Neural progenitor cell (in vitro differentiated cells): ENCODE measurements around the gene RYR1.

Experiments
- EZH2 ChIP-seq: fragments of 200-600 bp; sonication (generic); IDR thresholded peaks from 2 replicates; pipeline ENCODE4 v1.6.1; 2017; ENCODE audit warnings: antibody characterized with exemption, mild to moderate bottlenecking, moderate library complexity
- TF ChIP-seq, protein P1 (sequence below): fragments of 200-600 bp; sonication (generic); IDR thresholded peaks from 2 replicates; pipeline ENCODE4 v1.5.1; 2017; ENCODE audit warnings: antibody characterized with exemption, mild to moderate bottlenecking

DNA sequence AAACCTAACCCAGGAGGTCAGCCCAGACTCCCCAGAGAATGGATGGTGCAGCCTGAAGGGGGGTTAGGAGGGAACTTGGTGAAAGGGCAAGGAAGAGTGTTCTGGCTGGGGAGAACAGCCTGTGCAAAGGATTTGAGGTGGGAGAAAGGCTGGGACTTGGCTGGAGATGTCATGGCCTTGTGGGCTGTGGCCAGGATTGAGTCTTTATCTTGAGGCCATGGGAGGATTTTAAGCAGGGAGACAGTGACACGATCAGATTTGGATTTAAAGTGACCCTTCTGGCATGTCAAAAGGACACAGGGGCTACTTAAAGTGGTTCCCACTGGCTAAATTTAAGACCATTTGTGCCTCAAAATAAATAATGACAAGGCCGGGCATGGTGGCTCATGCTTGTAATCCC lies 154.6 kb downstream of the RYR1 start:
- TF ChIP-seq, protein P1, sequence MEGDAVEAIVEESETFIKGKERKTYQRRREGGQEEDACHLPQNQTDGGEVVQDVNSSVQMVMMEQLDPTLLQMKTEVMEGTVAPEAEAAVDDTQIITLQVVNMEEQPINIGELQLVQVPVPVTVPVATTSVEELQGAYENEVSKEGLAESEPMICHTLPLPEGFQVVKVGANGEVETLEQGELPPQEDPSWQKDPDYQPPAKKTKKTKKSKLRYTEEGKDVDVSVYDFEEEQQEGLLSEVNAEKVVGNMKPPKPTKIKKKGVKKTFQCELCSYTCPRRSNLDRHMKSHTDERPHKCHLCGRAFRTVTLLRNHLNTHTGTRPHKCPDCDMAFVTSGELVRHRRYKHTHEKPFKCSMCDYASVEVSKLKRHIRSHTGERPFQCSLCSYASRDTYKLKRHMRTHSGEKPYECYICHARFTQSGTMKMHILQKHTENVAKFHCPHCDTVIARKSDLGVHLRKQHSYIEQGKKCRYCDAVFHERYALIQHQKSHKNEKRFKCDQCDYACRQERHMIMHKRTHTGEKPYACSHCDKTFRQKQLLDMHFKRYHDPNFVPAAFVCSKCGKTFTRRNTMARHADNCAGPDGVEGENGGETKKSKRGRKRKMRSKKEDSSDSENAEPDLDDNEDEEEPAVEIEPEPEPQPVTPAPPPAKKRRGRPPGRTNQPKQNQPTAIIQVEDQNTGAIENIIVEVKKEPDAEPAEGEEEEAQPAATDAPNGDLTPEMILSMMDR, result no peak
- no peak for TF ChIP-seq EZH2
